Natural killer cell treated with Interleukin-12 subunit alpha and Interleukin-12 subunit beta and Interleukin-15 and Interleukin-18, amount 100 ng/mL, for 72 hours (primary cell): ENCODE results near the gene ZRANB1. TPM values are rescaled to one million over a fixed set of nuclear protein-coding genes. Genes with fewer than 3 reads are reported as not detected.

Experiments used
- ATAC-seq, 2 donors: fragments of 150-1000 bp; cut with Tn5 transposase in 1 of 2; sonication (Bioruptor Pico), chemical (Tn5 transposase) in 1 of 2; 2 replicates each; pipeline ENCODE4 v1.10.0; 2021
- DNase-seq: peaks from one replicate; pipeline ENCODE4 v3.0.0; 2022; ENCODE audit warnings: low spot score
- H3K27ac Mint-ChIP-seq, 2 donors: 1 replicate in 1 of 2; 2 replicates in 1 of 2; pipeline ENCODE4 v1.8.0; 2022; ENCODE audit warnings: mixed read lengths in 2 of 2, mild to moderate bottlenecking in 1 of 2, moderate library complexity in 1 of 2
- H3K27me3 Mint-ChIP-seq, 2 donors: 1 replicate in 1 of 2; 2 replicates in 1 of 2; pipeline ENCODE4 v1.8.0; 2022; ENCODE audit warnings: mixed read lengths in 2 of 2
- H3K36me3 Mint-ChIP-seq: one replicate; pipeline ENCODE4 v1.8.0; 2022; ENCODE audit warnings: mixed read lengths
- H3K4me1 Mint-ChIP-seq, 2 donors: 1 replicate in 1 of 2; 2 replicates in 1 of 2; pipeline ENCODE4 v1.8.0; 2022; ENCODE audit warnings: low read depth in 2 of 2, mixed read lengths in 2 of 2, mild to moderate bottlenecking in 1 of 2
- H3K4me3 Mint-ChIP-seq: one replicate; pipeline ENCODE4 v1.8.0; 2022; ENCODE audit warnings: mixed read lengths
- H3K9me3 Mint-ChIP-seq: 2 replicates; pipeline ENCODE4 v1.8.0; 2022; ENCODE audit warnings: mixed read lengths
- total RNA-seq, 2 donors: library from RNA; stranded (reverse); gene quantifications; one replicate each; pipeline ENCODE4 v1.2.3, GENCODE V29; 2022

The ZRANB1 gene
- total RNA-seq, 2 donors from 2014 or later, result 13.0 to 16.6 TPM

DNA sequence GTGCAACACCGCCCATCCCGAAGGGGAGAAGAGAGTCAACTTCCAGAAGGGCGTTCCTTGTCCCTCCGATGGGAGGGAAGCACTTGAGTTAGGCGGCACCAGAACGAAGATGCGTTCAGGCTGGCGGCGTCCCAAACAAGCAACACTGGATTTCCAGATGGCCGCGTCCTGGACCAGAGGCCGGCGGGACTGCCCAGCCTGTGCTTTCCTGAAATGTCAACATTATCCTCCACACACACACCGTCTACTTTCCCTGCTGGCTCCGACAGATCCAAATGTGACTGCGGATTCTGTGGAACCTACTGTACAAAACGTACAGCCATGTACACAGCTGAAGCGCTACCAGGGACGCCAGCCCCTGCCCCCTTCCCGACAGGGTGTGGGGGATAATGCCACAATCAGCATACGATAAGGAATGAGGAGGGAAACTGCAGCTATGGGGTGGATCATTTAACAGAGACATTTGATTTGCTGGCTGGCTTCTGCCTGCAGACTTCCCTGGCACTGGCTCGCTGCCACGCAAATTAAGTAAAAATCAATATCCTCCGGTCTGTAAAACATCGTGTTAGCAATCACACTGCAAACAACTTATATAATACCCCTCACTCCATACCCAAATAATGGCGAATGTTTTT, 82.1 kb downstream of the ZRANB1 start:
- no peaks in the 10 kb centered on the region for H3K27me3 Mint-ChIP-seq
- no peak for ATAC-seq
- no peaks in the 10 kb centered on the region for H3K36me3 Mint-ChIP-seq
- H3K9me3 Mint-ChIP-seq, result no peaks in the 10 kb centered on the region
- no peak overlapping the region for H3K27ac Mint-ChIP-seq
- DNase-seq, result no peak
- no peak overlapping the region for H3K4me3 Mint-ChIP-seq
- peaks cover 24 to 53% of the 10 kb centered on the region in 2 donors for H3K4me1 Mint-ChIP-seq

DNA sequence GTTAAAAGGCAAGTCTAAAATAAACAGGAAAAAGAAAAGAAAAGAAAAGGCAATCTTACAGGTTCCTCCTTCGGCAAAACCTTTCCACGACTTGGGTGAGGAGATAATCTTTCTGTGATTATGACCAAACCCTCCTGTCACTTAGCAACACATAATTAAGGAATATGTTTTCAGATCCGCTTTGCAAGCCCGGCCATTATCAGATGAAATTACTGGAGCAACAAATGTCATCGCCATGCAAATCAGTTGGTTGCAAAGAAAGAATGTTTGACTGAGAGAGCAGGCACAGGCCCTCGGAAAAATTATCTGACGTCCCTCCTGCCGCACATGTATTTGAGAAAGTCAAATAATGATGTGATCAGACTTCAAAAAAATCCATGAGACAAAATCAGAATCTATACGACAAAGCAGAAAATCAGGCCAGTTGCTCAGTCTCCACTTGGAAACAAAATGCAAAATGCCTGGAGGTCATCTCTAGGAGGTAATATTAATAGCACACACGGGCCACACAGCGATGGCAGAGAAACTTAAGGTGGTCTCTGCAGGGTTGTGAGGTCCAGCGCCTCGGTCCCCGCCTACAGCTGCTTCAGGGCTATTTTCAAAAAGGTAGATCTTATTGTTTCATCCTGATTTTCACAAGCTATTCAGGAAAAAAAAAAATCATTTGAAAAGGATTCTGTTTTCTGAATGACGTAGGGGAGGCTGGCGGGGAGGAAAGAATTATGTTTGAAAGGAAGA, 82.7 kb downstream of the ZRANB1 start:
- Mint-ChIP-seq H3K9me3 (no peaks in the 10 kb centered on the region), H3K27me3 (no peaks in the 10 kb centered on the region), H3K36me3 (no peaks in the 10 kb centered on the region), H3K4me3 (no peak overlapping the region), H3K27ac (no peak overlapping the region), H3K4me1 (peaks cover 22 to 51% of the 10 kb centered on the region in 2 donors)
- no peak for DNase-seq
- ATAC-seq, result no peak

DNA sequence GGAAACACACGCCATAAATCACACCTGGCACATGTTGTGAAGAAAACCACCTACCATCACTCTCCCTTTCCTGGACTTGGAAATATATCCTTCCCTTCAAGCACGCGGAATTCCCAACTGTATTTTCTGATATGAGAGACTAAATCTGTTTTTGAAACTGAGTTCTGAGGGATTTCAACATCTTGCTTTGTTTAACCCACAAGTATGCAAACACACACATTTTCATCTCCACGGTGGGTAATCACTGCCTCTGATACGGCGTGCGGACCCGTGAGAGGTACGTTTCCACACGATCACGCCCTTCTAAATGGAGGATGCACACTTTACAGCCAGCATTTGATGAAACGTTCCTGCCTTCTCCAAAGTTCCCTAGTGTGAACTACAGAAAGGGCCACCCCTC, 83.4 kb downstream of the ZRANB1 start:
- ATAC-seq (no peak), DNase-seq (no peak)
- no peaks in the 10 kb centered on the region for H3K9me3 Mint-ChIP-seq
- H3K36me3 Mint-ChIP-seq, result no peaks in the 10 kb centered on the region
- peaks cover 20 to 53% of the 10 kb centered on the region in 2 donors for H3K4me1 Mint-ChIP-seq
- no peaks in the 10 kb centered on the region for H3K27me3 Mint-ChIP-seq
- no peak overlapping the region for H3K4me3 Mint-ChIP-seq
- H3K27ac Mint-ChIP-seq, result no peak overlapping the region

DNA sequence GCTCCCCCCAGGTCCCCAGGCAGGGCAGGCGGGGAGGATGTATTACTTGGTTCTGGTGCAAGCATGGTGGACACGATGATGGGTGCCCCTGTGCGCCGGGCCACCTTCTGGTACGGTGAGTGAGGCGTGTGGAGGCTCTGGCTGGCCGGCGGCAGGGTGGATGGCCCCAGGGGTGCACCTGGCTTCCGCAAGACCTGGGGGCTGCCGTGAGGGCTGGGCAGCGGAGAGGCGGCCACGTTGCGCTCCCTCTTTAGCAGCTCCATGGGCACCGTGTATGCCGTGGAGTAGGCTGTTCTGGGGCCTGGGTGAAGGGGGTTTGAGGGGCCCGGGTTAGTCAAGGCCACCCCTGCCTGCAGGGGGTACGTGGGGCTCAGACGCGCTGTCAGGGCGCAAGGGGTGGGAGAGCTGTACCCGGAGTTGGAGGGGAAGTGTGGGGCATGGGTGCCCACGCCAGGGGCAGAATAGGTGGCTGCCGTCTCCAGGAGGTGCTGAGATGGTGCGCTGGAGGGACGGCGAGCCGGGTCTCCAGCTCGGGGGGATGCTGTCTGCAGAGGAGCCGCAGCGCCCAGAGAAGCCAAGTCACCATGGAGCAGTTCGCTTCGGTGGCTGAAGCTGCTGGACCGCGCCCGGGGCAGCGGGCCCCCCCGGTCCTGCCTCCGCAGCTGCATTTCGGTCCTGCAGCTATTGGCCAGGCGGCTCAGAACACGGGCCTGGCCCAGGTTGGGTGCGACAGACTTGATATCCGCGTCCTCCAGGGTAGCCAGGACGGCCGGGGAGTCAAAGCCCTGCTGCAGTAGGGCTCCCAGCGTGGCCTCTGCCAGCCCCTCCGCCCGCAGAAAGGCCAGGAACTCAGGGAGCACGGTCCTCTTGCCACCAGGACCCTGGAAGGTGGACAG, 84.4 kb downstream of the ZRANB1 start:
- Mint-ChIP-seq H3K36me3 (no peaks in the 10 kb centered on the region), H3K4me3 (no peak overlapping the region), H3K4me1 (peaks cover 20 to 47% of the 10 kb centered on the region in 2 donors), H3K9me3 (no peaks in the 10 kb centered on the region), H3K27me3 (no peaks in the 10 kb centered on the region), H3K27ac (no peak overlapping the region)
- peak; percentile 15 to 25 for ATAC-seq
- no peak for DNase-seq

DNA sequence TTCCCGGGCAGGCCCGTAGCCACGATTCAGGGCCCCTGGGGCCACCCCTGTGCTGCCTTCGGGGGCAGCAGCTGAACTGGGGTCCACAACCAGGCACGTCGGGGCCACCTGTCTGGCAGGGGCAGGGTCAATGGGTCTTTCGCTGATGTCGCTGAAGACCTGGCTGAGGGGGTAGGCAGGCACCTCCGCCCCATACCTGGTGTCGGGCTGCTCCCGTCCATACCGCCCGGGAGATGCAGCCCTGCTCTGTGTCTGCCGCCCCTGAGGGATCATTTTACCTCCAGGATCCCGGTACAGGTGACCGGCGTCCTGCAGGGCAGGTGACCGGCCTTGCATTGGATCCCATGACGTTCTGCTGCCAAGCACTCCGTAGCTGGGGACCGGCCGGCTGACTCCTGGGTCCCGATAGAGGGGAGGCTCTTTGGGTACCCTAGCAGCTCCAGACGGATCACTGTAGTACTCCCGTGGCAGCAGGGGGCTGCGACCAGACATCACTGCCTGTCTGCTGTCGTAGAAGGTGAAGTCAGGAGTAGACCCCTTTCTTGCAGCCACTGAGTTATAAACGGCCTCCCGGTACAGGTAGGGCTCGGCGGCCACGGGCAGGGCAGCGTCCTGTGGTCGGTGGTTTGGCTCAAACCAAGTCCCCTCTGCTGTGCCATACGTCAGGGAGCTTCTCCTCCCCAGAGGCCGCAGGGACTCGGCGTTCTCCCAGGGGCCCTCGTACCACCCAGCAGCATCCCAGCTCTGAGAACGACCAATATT, 85.2 kb downstream of the ZRANB1 start:
- no peaks in the 10 kb centered on the region for H3K36me3 Mint-ChIP-seq
- H3K27me3 Mint-ChIP-seq, result no peaks in the 10 kb centered on the region
- H3K27ac Mint-ChIP-seq, result no peak overlapping the region
- H3K9me3 Mint-ChIP-seq, result no peaks in the 10 kb centered on the region
- H3K4me3 Mint-ChIP-seq, result no peak overlapping the region
- DNase-seq (no peak), ATAC-seq (no peak)
- H3K4me1 Mint-ChIP-seq, result peaks cover 18 to 49% of the 10 kb centered on the region in 2 donors

DNA sequence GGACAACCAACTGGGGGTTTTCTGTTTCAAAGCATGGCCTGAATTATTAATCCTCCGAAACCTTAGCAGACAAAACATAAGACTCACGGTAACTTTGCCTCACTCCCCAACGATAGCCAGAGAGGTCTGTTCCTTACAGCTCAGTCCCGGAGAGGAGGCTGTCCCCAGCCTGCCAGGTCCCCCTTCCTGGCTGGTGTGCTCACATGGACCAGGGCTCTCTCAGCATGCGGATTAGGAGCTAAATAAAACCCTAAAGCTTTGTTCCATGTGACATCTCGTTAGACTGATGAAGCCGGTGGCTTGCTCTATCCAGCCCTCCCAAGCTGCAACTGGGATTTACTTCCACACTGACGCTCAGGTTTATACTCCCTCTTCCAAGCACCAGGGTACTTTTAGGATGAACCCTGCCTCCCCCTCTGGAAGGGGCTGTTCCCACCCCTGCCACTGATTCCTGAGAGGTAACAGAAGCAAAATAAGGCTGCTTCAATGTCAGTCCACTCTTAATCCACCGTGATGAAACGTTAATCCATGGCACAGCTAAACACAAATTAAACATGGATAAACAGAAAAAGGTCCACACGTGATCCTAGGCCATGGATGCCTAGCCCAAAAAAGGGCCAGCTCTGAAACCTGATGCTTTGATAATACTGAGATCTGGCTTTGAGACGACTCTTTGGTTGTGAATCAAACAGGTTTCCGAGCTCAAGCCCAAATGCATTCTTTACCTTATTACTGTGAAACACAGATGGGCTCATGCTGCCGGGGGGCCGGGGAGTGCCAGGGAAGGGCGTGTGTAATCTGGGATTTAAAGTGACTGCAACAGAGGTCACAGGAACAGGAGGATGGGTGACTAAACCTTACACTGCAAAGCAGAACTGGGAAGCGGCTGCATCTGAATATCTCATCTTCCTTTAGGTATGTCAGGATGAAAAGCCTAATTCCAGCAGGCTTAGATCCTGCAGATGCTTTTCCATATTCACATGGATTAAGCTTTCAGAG, 86.2 kb downstream of the ZRANB1 start:
- Mint-ChIP-seq H3K27ac (peak overlapping the region in 1 of 2 donors; percentile 18), H3K4me1 (peaks cover 15 to 53% of the 10 kb centered on the region in 2 donors), H3K4me3 (no peak overlapping the region), H3K27me3 (no peaks in the 10 kb centered on the region), H3K36me3 (no peaks in the 10 kb centered on the region), H3K9me3 (no peaks in the 10 kb centered on the region)
- no peak for DNase-seq
- no peak for ATAC-seq

DNA sequence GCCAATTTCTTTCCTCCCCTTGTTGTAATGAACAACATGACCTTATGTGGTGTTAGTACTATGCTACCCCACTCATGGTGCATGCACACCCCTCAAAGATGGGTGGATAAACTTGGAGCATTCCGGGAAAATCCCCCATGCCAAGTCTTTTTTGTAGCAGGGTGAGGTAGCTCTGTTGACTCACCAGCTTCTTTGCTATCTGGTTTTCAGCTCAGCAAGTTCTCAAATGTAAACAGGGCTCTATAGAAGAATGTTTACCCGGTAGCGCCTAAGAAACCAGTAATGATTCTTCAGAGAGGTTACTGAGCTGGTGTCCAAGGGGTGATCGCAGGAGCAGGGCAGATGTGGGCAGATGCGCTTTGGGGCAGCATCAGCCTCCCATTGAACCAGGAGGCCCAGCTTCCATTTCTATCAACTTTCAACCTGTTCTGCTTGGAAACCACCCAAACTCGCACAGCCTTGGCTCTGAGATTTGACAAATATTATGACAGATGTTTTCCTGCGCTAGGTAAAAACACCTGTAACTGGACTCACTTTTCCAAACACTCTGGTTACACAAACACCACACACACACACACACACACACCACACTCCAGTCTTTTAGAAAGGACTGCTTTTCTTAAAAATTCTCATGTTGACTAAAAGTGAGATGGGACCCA, 87.8 kb downstream of the ZRANB1 start:
- Mint-ChIP-seq H3K27ac (no peak overlapping the region), H3K27me3 (no peaks in the 10 kb centered on the region), H3K9me3 (no peaks in the 10 kb centered on the region), H3K4me3 (no peak overlapping the region), H3K4me1 (peaks cover 7 to 43% of the 10 kb centered on the region in 2 donors), H3K36me3 (no peaks in the 10 kb centered on the region)
- no peak for DNase-seq
- no peak for ATAC-seq

DNA sequence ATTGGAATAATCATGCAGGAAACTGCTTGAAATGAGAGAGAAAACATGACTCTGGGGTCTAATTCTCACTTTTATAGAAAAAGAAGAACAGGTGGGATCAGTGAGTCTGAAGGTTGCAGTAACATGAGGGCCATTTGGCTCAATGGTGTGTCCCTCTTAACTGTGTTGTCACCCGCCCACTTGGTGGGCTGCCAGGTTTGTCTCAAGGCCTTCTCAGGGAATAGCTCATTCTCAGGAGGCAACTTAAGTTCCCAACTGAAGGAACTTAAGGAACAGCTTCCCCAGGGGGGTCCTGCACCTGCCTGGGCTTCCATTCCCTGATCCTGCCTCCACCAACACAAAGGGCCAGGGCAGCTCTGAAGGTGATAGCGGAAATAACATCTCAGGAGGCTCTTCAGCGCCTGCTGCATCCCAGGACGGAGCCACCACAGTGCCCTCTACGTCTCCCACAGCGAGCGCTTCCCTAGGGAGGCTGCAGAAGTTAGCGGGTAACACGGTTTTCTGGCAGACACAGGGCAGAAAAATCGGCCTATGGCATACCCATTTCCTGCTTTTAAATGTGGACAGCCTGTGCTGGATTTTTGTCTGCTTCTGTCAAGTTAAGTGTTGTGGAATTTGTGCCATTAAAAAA, 88.8 kb downstream of the ZRANB1 start:
- Mint-ChIP-seq H3K27me3 (no peaks in the 10 kb centered on the region), H3K36me3 (no peaks in the 10 kb centered on the region), H3K27ac (no peak overlapping the region), H3K4me3 (no peak overlapping the region), H3K4me1 (peaks cover 15 to 46% of the 10 kb centered on the region in 2 donors), H3K9me3 (no peaks in the 10 kb centered on the region)
- ATAC-seq (no peak), DNase-seq (no peak)

DNA sequence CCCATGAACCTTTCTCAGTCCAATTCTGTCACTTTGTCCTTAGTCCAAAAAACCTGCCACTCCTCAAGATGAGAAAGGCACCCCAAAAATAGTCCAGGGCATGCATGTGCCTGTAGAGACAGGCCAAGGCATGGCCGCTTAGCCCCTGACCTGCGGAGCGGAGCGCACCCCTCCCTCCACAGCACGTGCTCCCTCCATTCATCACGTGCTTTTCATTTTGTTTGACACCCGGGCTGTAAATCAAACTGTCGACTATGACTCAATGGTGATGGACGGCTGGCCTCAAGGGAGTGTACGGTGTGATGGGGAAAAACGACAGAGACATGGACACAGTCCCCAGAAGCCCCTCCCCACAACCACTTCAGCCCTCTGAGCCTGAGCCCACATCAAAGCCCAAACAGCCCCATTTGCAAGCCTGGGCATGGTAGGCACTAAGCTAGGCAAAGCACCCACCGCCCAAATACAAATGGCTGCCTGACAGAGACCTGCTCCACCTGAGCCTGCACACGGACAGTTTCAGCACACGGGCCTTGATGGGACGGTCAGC, 90.6 kb downstream of the ZRANB1 start:
- Mint-ChIP-seq H3K9me3 (no peaks in the 10 kb centered on the region), H3K36me3 (no peaks in the 10 kb centered on the region), H3K4me1 (peaks cover 29 to 60% of the 10 kb centered on the region in 2 donors), H3K27ac (peak overlapping the region in 1 of 2 donors; percentile 36), H3K4me3 (no peak overlapping the region), H3K27me3 (no peaks in the 10 kb centered on the region)
- ATAC-seq (no peak), DNase-seq (no peak)

DNA sequence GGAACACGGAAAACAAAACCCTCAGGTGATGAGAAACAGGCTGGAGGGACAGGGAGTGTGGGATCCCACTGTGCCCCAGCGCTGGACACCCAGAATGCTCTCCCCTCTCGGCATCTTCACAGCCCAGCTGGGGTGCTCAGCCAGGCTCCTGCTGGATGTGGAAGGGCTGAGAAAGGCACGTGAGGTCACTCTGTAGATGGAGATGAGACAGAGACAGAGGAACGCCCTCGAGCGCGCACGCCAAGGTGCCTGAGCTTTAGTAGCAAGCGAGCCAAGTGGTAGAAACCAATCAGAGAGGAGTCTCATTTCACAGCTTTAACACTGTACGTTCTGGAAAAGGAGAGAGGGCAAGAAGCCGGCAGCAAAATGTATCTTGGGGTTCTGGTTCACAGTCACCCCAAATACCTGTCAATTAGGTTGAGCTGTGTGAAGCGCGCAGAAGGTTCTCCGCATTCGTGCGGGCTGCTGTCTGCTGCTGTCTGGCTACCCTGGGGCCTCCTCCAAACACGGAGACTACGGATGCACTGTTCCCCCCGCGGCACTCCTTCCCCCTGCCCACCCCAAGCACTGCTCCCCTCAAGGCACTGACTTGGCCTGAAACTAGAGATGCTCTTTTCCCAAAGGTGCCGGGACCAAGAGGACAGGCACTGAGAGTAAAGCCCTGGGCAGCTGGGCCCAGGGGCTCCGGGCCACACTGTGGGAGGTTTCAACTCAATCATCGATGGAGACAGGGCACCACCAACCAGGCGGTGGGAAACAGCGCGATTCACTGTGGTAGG, 91.4 kb downstream of the ZRANB1 start:
- ATAC-seq (no peak), DNase-seq (no peak)
- peak overlapping the region in 1 of 2 donors; percentile 36 for H3K27ac Mint-ChIP-seq
- peaks cover 29 to 63% of the 10 kb centered on the region in 2 donors for H3K4me1 Mint-ChIP-seq
- no peaks in the 10 kb centered on the region for H3K36me3 Mint-ChIP-seq
- H3K27me3 Mint-ChIP-seq, result no peaks in the 10 kb centered on the region
- H3K9me3 Mint-ChIP-seq, result no peaks in the 10 kb centered on the region
- no peak overlapping the region for H3K4me3 Mint-ChIP-seq

DNA sequence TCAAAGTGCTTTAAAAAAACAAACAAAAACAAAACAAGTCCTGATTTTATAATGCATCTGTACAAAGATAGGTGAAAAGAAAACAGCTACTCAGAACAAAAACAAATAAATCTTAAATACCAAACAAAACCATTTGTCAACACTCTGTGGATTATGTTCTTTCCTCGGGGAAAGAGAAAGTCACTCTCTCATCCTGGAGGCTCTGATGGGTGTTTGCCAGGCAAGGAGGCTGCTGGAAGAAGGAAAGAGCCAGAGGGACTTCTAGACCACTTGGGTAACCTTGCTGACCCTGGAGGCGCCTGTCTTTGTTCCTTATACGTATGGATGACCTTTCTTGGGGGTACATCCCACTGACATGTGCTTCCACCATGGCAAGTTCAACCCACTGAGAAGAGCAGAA, 92.8 kb downstream of the ZRANB1 start:
- Mint-ChIP-seq H3K9me3 (no peaks in the 10 kb centered on the region), H3K4me3 (no peak overlapping the region), H3K27ac (peak overlapping the region in 1 of 2 donors; percentile 67), H3K4me1 (peaks cover 26 to 71% of the 10 kb centered on the region in 2 donors), H3K36me3 (no peaks in the 10 kb centered on the region), H3K27me3 (no peaks in the 10 kb centered on the region)
- DNase-seq, result no peak
- no peak for ATAC-seq
